ENCODE measurements around the gene LPCAT1.
"Not testable (repeated sequence)": the region's sequence is repeated elsewhere in the genome, so short reads cannot be mapped to it uniquely, and the experiment has no call there.

The LPCAT1 gene

DNA sequence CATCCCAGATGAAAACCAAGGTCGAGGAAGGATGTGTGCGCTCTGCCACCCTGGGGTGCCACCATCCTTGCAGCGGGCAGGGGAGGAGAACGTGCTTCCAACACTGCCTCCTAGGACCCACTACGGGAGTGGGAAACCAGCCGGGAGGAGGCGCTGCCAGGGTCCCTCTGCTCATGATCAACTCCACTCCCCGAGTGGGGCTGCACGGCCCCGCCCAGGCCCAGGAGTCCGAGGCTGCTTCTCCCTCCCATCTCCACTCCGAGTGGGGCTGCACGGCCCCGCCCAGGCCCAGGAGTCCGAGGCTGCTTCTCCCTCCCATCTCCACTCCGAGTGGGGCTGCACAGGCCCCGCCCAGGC is 48.2 kb downstream of the LPCAT1 start:
- H3K27me3 Mint-ChIP-seq, H3K4me3 Mint-ChIP-seq, H3K4me1 Mint-ChIP-seq, DNase-seq, H3K9me3 Mint-ChIP-seq, H3K27ac Mint-ChIP-seq, ATAC-seq: not testable (repeated sequence)
- peaks cover 33% of the 10 kb centered on the region for H3K36me3 Mint-ChIP-seq (ENCODE audit: low read depth)

- Mint-ChIP-seq H3K4me1 (peaks cover 10% of the 10 kb centered on the region), H3K27ac (no peak overlapping the region), H3K36me3 (ENCODE audit: low read depth) (peaks cover 34% of the 10 kb centered on the region), H3K4me3 (no peak overlapping the region), H3K27me3 (no peaks in the 10 kb centered on the region), H3K9me3 (no peaks in the 10 kb centered on the region)
- DNase-seq: no peak
- no peak for ATAC-seq
These were observed 48.8 kb downstream of the LPCAT1 start for GRCh38 chr5:1474866-1475543.

DNA sequence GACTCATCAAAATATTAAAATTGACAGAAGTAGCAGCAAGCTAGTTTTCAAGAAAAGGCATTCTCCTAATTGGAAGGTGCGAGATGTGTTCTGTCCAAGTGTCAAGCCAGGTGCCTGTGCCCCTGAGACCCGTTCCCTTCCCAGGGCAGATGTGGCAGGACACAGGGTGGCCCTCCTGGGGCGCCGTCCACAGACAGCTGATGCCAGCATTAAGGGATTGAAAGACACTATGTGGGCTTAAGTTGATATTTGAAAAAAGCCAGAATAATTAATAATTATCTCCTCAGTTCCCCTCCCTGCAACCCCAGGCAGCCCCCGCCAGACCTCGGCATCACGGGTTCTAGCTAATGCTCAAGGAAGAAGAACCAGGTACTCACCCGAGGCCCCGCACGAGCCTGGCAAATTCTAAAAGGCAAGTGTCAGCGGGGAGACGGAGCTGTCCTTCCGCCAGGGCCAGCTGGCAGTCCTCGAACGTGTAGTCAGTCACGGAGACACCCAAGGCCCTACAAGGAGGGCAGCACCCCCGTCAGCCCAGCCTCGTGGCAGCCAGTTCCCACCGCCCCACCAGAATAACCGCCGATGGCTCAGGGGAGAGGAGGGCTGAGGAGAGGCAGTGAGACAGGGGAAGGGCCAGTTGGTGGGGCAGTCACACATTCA is 49.4 kb downstream of the LPCAT1 start:
- no peak for ATAC-seq
- Mint-ChIP-seq H3K4me1 (peaks cover 12% of the 10 kb centered on the region), H3K4me3 (no peak overlapping the region), H3K27me3 (no peaks in the 10 kb centered on the region), H3K9me3 (no peaks in the 10 kb centered on the region), H3K36me3 (ENCODE audit: low read depth) (peaks cover 32% of the 10 kb centered on the region), H3K27ac (no peak overlapping the region)
- no peak for DNase-seq

DNA sequence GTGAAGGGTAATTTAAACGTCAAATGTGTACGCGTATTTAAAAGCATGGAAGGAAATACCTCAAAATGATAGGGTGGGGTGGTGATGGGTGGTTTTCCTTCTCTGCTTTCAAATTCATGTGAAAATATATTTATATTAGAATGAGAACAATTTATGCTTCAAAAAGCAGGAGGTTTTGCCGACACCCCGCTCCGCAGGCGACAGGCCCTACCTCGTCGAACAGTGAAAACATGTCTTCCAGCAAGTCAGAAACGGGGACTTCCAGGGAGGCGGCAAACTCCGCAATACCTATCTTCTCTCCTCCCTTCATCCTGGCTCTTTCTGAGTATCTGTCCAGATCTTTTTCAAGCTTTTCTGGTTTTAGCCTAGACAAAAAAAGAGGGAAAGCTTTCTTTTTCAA is 50.0 kb downstream of the LPCAT1 start:
- H3K36me3 Mint-ChIP-seq (ENCODE audit: low read depth): peaks cover 27% of the 10 kb centered on the region
- no peak for ATAC-seq
- H3K4me1 Mint-ChIP-seq: peaks cover 13% of the 10 kb centered on the region
- no peaks in the 10 kb centered on the region for H3K27me3 Mint-ChIP-seq
- H3K4me3 Mint-ChIP-seq: no peak overlapping the region
- H3K27ac Mint-ChIP-seq: no peak overlapping the region
- DNase-seq: no peak
- no peaks in the 10 kb centered on the region for H3K9me3 Mint-ChIP-seq

- Mint-ChIP-seq H3K4me1 (peaks cover 17% of the 10 kb centered on the region), H3K4me3 (no peak overlapping the region), H3K27me3 (no peaks in the 10 kb centered on the region), H3K36me3 (ENCODE audit: low read depth) (peaks cover 28% of the 10 kb centered on the region), H3K27ac (peak overlapping the region; percentile 43), H3K9me3 (no peaks in the 10 kb centered on the region)
- DNase-seq (no peak), ATAC-seq (no peak)
These were observed 50.7 kb downstream of the LPCAT1 start for GRCh38 chr5:1472964-1473628.

GRCh38 chr5:1471997-1472963 is 51.5 kb downstream of the LPCAT1 start:
- ATAC-seq: no peak
- H3K4me3 Mint-ChIP-seq: no peak overlapping the region
- H3K9me3 Mint-ChIP-seq: no peaks in the 10 kb centered on the region
- H3K4me1 Mint-ChIP-seq: peaks cover 17% of the 10 kb centered on the region
- no peak overlapping the region for H3K27ac Mint-ChIP-seq
- no peaks in the 10 kb centered on the region for H3K27me3 Mint-ChIP-seq
- H3K36me3 Mint-ChIP-seq (ENCODE audit: low read depth): peaks cover 26% of the 10 kb centered on the region
- DNase-seq: no peak

GRCh38 chr5:1471240-1471853 is 52.4 kb downstream of the LPCAT1 start:
- ATAC-seq (no peak), DNase-seq (no peak)
- Mint-ChIP-seq H3K4me3 (no peak overlapping the region), H3K9me3 (no peaks in the 10 kb centered on the region), H3K4me1 (peaks cover 17% of the 10 kb centered on the region), H3K27me3 (no peaks in the 10 kb centered on the region), H3K36me3 (ENCODE audit: low read depth) (peaks cover 22% of the 10 kb centered on the region), H3K27ac (no peak overlapping the region)

DNA sequence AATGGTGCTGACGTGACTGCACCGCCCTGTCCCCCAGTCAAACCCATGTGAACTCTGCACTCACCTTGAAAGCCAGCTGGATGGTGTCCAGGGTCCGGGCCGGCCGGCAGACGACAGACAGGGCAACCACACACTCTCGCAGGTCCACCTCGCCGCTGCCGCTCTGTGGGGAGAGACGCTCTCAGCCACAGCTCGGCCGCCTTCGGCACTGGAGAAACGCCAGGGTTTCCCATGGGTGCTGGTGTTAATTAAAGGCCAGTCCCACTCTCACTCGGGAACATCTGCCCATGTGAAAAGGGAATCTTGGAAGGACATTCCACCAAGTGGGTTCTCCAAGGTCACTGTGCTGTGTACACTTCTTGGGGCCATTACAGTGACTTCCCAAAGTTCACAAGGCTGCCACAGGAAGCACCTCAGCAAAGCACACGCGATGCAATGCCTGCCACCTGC is 53.0 kb downstream of the LPCAT1 start:
- H3K4me3 Mint-ChIP-seq: no peak overlapping the region
- no peaks in the 10 kb centered on the region for H3K9me3 Mint-ChIP-seq
- peaks cover 17% of the 10 kb centered on the region for H3K4me1 Mint-ChIP-seq
- H3K27me3 Mint-ChIP-seq: no peaks in the 10 kb centered on the region
- DNase-seq (no peak), ATAC-seq (no peak)
- H3K27ac Mint-ChIP-seq: no peak overlapping the region
- H3K36me3 Mint-ChIP-seq (ENCODE audit: low read depth): peaks cover 24% of the 10 kb centered on the region

DNA sequence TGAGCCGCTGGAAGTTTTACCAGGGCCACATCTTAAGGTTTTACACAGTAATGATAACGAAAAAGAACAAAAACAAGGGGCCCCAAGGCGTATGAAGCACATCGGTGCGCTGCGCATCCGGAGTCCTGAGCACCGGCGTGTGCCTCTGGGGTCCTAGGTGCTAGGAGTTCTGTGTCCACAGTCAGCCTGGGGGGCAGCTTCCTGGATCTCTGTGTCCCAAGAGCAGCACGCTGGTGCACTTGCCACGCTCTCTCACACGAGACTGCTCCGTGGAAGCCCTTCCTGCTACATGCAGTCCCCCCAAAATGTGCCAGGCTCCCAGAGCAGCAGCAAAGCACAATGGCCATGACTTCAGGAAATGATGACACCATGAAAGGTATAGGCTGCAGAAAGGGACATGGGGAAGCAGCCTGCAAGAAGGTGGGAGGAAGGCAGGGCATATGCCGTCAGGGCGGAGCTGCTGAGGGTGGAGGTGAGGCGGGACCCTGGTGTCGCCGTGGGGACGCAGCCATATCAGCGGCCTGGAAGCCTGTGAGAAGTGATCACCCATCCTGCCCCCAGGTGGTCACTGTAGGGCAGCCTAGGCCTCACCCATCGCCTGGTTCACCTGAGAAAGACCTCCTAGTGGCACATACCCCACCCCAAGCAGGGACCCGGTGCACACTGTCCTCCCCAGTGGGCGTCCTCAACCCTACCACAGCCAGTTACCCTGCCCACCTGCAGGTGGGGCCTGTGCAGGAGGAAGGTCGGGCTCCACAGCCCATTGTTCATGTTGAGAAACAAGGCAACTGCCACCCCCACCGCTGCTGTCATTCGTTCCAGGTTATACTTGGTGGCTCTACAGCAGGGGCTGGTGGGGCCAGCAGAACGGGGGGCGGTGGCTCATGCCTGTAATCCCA is 54.9 kb downstream of the LPCAT1 start:
- DNase-seq (no peak), ATAC-seq (no peak)
- no peaks in the 10 kb centered on the region for H3K27me3 Mint-ChIP-seq
- H3K4me3 Mint-ChIP-seq: no peak overlapping the region
- peaks cover 40% of the 10 kb centered on the region for H3K36me3 Mint-ChIP-seq (ENCODE audit: low read depth)
- no peak overlapping the region for H3K27ac Mint-ChIP-seq
- H3K4me1 Mint-ChIP-seq: peaks cover 17% of the 10 kb centered on the region
- H3K9me3 Mint-ChIP-seq: peaks cover 3% of the 10 kb centered on the region

GRCh38 chr5:1468247-1468612 is 55.5 kb downstream of the LPCAT1 start:
- Mint-ChIP-seq H3K27me3 (no peaks in the 10 kb centered on the region), H3K36me3 (ENCODE audit: low read depth) (peaks cover 44% of the 10 kb centered on the region), H3K9me3 (peaks cover 3% of the 10 kb centered on the region), H3K27ac (no peak overlapping the region), H3K4me1 (peaks cover 17% of the 10 kb centered on the region), H3K4me3 (no peak overlapping the region)
- DNase-seq (peak; percentile 43), ATAC-seq (no peak)

DNA sequence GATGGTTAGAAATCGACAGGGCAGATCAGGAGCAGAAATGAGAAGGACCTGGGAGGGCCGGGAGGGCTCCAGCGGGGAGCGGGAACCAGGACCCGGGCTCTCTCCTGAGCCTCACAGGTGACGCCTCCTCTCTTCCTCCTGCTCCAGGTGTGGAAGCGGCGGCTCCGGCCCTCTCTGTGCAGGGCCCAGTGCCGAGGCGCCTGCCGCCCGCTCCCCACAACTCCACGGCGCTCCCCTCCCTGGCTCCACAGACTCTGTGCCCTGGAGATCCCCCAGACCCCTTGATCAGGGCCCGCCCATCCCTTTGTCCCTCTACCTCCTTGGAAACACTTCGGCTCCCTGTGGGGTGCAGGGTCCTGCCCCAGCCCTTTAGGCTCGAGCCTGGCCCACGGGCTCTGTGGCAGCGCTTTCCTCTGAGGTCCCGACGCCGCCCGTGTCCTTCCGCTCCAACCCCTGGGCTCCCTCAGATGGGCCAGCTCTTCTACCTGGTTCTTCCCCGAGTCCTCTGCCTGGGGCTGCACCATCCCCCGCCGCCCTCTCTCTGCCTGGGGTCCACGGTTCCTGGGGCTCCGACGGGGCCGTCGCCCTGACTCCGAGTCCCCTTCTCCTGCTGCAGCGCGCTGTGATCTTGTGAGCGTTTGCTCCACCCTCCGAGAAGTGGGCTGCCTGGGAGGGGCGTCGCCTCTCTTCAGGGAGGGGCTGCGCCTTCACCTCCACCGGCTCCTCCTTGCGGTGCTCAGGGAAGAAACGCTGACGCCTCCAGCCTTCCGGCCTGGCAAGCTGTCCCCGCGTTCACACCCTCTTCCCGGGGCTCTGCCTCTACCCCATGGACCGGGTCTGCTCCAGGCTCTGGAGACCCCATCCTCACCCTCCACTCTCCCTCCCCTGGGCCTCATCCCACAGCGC is 56.2 kb downstream of the LPCAT1 start:
- H3K27ac Mint-ChIP-seq: no peak overlapping the region

GRCh38 chr5:1466631-1467265 is 57.0 kb downstream of the LPCAT1 start:
- peaks cover 3% of the 10 kb centered on the region for H3K9me3 Mint-ChIP-seq
- no peak overlapping the region for H3K4me3 Mint-ChIP-seq
- H3K27ac Mint-ChIP-seq: no peak overlapping the region
- ATAC-seq: no peak
- no peaks in the 10 kb centered on the region for H3K27me3 Mint-ChIP-seq
- H3K36me3 Mint-ChIP-seq (ENCODE audit: low read depth): peaks cover 44% of the 10 kb centered on the region
- no peak for DNase-seq
- peaks cover 17% of the 10 kb centered on the region for H3K4me1 Mint-ChIP-seq

More for the DNA sequence above, 56.2 kb downstream of the LPCAT1 start:
- H3K9me3 Mint-ChIP-seq: peaks cover 3% of the 10 kb centered on the region
- H3K4me1 Mint-ChIP-seq: peaks cover 17% of the 10 kb centered on the region
- ATAC-seq: no peak
- DNase-seq: no peak
- no peak overlapping the region for H3K4me3 Mint-ChIP-seq
- H3K27me3 Mint-ChIP-seq: no peaks in the 10 kb centered on the region
- peaks cover 44% of the 10 kb centered on the region for H3K36me3 Mint-ChIP-seq (ENCODE audit: low read depth)
